Measurements from ENCODE around the gene SGCD.

GRCh38 chr5:156460471-156460870 is 133.5 kb downstream of the SGCD start:
- TF ChIP-seq, protein P1, sequence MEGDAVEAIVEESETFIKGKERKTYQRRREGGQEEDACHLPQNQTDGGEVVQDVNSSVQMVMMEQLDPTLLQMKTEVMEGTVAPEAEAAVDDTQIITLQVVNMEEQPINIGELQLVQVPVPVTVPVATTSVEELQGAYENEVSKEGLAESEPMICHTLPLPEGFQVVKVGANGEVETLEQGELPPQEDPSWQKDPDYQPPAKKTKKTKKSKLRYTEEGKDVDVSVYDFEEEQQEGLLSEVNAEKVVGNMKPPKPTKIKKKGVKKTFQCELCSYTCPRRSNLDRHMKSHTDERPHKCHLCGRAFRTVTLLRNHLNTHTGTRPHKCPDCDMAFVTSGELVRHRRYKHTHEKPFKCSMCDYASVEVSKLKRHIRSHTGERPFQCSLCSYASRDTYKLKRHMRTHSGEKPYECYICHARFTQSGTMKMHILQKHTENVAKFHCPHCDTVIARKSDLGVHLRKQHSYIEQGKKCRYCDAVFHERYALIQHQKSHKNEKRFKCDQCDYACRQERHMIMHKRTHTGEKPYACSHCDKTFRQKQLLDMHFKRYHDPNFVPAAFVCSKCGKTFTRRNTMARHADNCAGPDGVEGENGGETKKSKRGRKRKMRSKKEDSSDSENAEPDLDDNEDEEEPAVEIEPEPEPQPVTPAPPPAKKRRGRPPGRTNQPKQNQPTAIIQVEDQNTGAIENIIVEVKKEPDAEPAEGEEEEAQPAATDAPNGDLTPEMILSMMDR (IDR thresholded peaks at IDR 0.05), result no peak
- TF ChIP-seq POLR2A (IDR thresholded peaks at IDR 0.05) (no peak), POLR2AphosphoS5 (IDR thresholded peaks at IDR 0.05) (no peak)
